Keratinocyte (primary cell): Measurements from ENCODE around the gene CACNG4. TPM values are rescaled to one million over a fixed set of nuclear protein-coding genes. Genes with fewer than 3 reads are reported as not detected.

Experiments
- DNase-seq: peaks from one replicate; pipeline ENCODE4 v3.0.0-alpha.2; 2011; ENCODE audit warnings: low read depth, missing footprints, low spot score
- FAIRE-seq: peaks from 2 replicates; lab custom pipeline; 2011; peaks lifted over from hg19 to GRCh38; lab: Jason Lieb, UNC
- H2AFZ ChIP-seq: 2 replicates; pipeline ENCODE4 v1.6.0; 2012; ENCODE audit warnings: low read length, control low read depth, inconsistent platforms; ENCODE audit not compliant: control insufficient read depth
- H3K27ac ChIP-seq: 2 replicates; pipeline ENCODE4 v1.5.1; 2011; ENCODE audit warnings: low read length; ENCODE audit not compliant: control insufficient read depth, insufficient read depth
- H3K27me3 ChIP-seq: 3 replicates; pipeline ENCODE4 v1.6.0; 2011; ENCODE audit warnings: low read length; ENCODE audit not compliant: control insufficient read depth, insufficient read depth; ENCODE audit errors: extremely low read depth
- H3K36me3 ChIP-seq, 2 experiments: 2 replicates in 1 of 2; 3 replicates in 1 of 2; pipeline ENCODE4 v1.5.1; 2011; ENCODE audit warnings: low read length in 2 of 2, mild to moderate bottlenecking in 1 of 2; ENCODE audit not compliant: control insufficient read depth in 2 of 2, insufficient read depth in 2 of 2; ENCODE audit errors: extremely low read depth in 1 of 2
- H3K4me1 ChIP-seq: 3 replicates; pipeline ENCODE4 v1.5.1; 2011; ENCODE audit warnings: low read length; ENCODE audit not compliant: control insufficient read depth, insufficient read depth; ENCODE audit errors: extremely low read depth
- H3K4me2 ChIP-seq: 3 replicates; pipeline ENCODE4 v1.6.0; 2011; ENCODE audit warnings: low read depth, low read length; ENCODE audit not compliant: control insufficient read depth, insufficient read depth; ENCODE audit errors: extremely low read depth
- H3K4me3 ChIP-seq, 3 experiments: fragments of 200-600 bp in 1 of 3; sonication (generic) in 1 of 3; 2 replicates in 2 of 3; 3 replicates in 1 of 3; pipeline ENCODE4 v1.5.1; 2011 to 2016; ENCODE audit warnings: low read length in 3 of 3, mild to moderate bottlenecking in 3 of 3, control low read depth in 2 of 3, inconsistent platforms in 1 of 3, low read depth in 1 of 3, mixed read lengths in 1 of 3, mixed run types in 1 of 3, moderate library complexity in 1 of 3; ENCODE audit not compliant: control insufficient read depth in 2 of 3, insufficient read depth in 2 of 3; ENCODE audit errors: extremely low read depth in 1 of 3
- H3K79me2 ChIP-seq: 2 replicates; pipeline ENCODE4 v1.6.0; 2012; ENCODE audit warnings: low read length; ENCODE audit not compliant: control insufficient read depth, insufficient read depth
- H3K9ac ChIP-seq: 3 replicates; pipeline ENCODE4 v1.6.0; 2011; ENCODE audit warnings: low read length; ENCODE audit not compliant: control insufficient read depth, insufficient read depth; ENCODE audit errors: extremely low read depth
- H3K9me1 ChIP-seq: 3 replicates; pipeline ENCODE4 v1.6.0; 2011; ENCODE audit warnings: low read length; ENCODE audit not compliant: control insufficient read depth, insufficient read depth; ENCODE audit errors: extremely low read depth
- H3K9me3 ChIP-seq: 2 replicates; pipeline ENCODE4 v1.5.1; 2012; ENCODE audit warnings: low read depth, low read length; ENCODE audit not compliant: control insufficient read depth
- H4K20me1 ChIP-seq: 3 replicates; pipeline ENCODE4 v1.6.0; 2011; ENCODE audit warnings: low read length; ENCODE audit not compliant: control insufficient read depth, insufficient read depth; ENCODE audit errors: extremely low read depth
- CTCF ChIP-seq, 3 experiments: IDR thresholded peaks in 1 of 3; conservative IDR thresholded peaks in 1 of 3; optimal IDR thresholded peaks in 1 of 3; 2 replicates in 2 of 3; 3 replicates in 1 of 3; pipeline versions ENCODE3 to v1.5.1; 2011; ENCODE audit warnings: low read length in 3 of 3, mild to moderate bottlenecking in 3 of 3, moderate library complexity in 2 of 3, control low read depth in 1 of 3, inconsistent platforms in 1 of 3; ENCODE audit not compliant: insufficient read depth in 2 of 3; ENCODE audit errors: extremely low read depth in 1 of 3
- EZH2 ChIP-seq: IDR thresholded peaks from one replicate; pipeline ENCODE4 v1.6.1; 2012; ENCODE audit warnings: inconsistent platforms, mild to moderate bottlenecking, low read length, moderate library complexity
- dilution Hi-C: fragments of 300-500 bp; cut with MboI; formaldehyde crosslinking; loops from one replicate; pipeline ENCODE4 v1.7.0; 2020; ENCODE audit warnings: low sequenced_read_pairs; ENCODE audit not compliant: extremely low pct_ligation_motif_present
- polyA plus RNA-seq, 5 experiments: library from polyadenylated mRNA; depleted of rRNA in 3 of 5; stranded (reverse) in 3 of 5; stranded (forward) in 1 of 5; unstranded in 1 of 5; fragments of >200 nt; gene quantifications; 1 replicate in 1 of 5; 2 replicates in 3 of 5; 3 replicates in 1 of 5; pipeline versions ENCODE4 v1.2.1 to v1.2.3, GENCODE V29; 2011 to 2012; ENCODE audit warnings: missing spikeins in 2 of 5, low read depth in 1 of 5, low replicate concordance in 1 of 5

Gene CACNG4
- polyA plus RNA-seq, 1 donor (not counting 4 experiments of a cell fraction or from before 2014, with no cell fraction given), result not detected

GRCh38 chr17:66951605-66951953 is 12.9 kb upstream of the CACNG4 start:
- Histone ChIP-seq H3K4me3 (peak overlapping the region in 2 of 3 experiments; percentile 21 to 50), H3K4me2 (peak overlapping the region; percentile 83), H4K20me1 (no peaks in the 10 kb centered on the region), H3K9ac (peak overlapping the region; percentile 42), H3K36me3 (no peaks in the 10 kb centered on the region), H3K79me2 (no peaks in the 10 kb centered on the region), H2AFZ (peak overlapping the region; percentile 0), H3K4me1 (peaks cover 38% of the 10 kb centered on the region), H3K9me3 (no peaks in the 10 kb centered on the region), H3K27ac (peak overlapping the region; percentile 77), H3K9me1 (no peaks in the 10 kb centered on the region), H3K27me3 (no peaks in the 10 kb centered on the region)
- dilution Hi-C loops, result no loop called here
- TF ChIP-seq CTCF (optimal IDR thresholded peaks at IDR 0.05 in 1 of 3, IDR thresholded peaks at IDR 0.05 in 1 of 3, conservative IDR thresholded peaks at IDR 0.05 in 1 of 3; ENCODE audit: extremely low read depth in 1 of 3, insufficient read depth in 2 of 3, low read length in 3 of 3) (no peak), EZH2 (no peak)
- peak; percentile 23 for DNase-seq
- FAIRE-seq, result peak; percentile 17

- Histone ChIP-seq H2AFZ (peak overlapping the region; percentile 0), H3K79me2 (no peaks in the 10 kb centered on the region), H4K20me1 (no peaks in the 10 kb centered on the region), H3K4me2 (peak overlapping the region; percentile 83), H3K9me1 (no peaks in the 10 kb centered on the region), H3K9me3 (no peaks in the 10 kb centered on the region), H3K27me3 (no peaks in the 10 kb centered on the region), H3K36me3 (no peaks in the 10 kb centered on the region), H3K4me3 (peak overlapping the region in 2 of 3 experiments; percentile 21 to 50), H3K4me1 (peaks cover 37% of the 10 kb centered on the region), H3K9ac (peak overlapping the region; percentile 42), H3K27ac (peak overlapping the region; percentile 77)
- DNase-seq (peak; percentile 97), FAIRE-seq (peak; percentile 100)
- no peak for TF ChIP-seq CTCF (optimal IDR thresholded peaks at IDR 0.05 in 1 of 3, IDR thresholded peaks at IDR 0.05 in 1 of 3, conservative IDR thresholded peaks at IDR 0.05 in 1 of 3; ENCODE audit: extremely low read depth in 1 of 3, insufficient read depth in 2 of 3, low read length in 3 of 3)
- TF ChIP-seq EZH2, result no peak
- dilution Hi-C loops, result no loop called here
Observed at GRCh38 chr17:66952031-66952524, 12.4 kb upstream of the CACNG4 start.
